ENCODE data around the gene ABCD4. TPM values are rescaled to one million over a fixed set of nuclear protein-coding genes. Genes with fewer than 3 reads are reported as not detected.

ABCD4 gene
- total and polyA plus RNA-seq, 2 donors (not counting 3 experiments of a cell fraction or from before 2014, with no cell fraction given) = 58.2 to 84.2 TPM

DNA sequence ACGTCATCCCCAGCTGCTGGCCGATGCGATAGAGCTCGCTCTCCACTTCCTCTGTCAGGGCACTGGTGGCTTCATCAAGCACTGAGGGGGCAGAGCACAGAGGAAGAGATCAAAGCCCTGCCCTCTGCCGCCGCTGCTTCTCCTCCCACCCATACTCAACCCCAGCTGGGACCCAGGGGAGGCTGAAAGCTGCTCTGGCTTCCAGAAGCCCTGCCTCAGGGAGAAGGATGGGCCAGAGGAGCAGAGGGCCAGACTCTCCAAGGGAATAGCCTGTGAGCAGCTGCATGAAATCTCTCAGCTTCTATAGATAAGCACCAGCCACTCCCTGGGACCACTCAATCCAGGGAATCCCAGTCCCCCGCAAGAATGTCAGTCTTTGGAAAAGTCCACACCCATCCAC is 16.0 kb downstream of the ABCD4 start:
- H3K79me2 ChIP-seq (ENCODE audit: control insufficient read depth, insufficient read depth, low read length) = no peaks in the 10 kb centered on the region
- TF ChIP-seq, protein P1, sequence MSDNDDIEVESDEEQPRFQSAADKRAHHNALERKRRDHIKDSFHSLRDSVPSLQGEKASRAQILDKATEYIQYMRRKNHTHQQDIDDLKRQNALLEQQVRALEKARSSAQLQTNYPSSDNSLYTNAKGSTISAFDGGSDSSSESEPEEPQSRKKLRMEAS (IDR thresholded peaks at IDR 0.05; ENCODE audit: insufficient read depth, insufficient read length) = no peak
- no peak for TF ChIP-seq MYC (IDR thresholded peaks at IDR 0.05; ENCODE audit: low read depth, low read length)
- no peak for TF ChIP-seq EZH2 (IDR thresholded peaks at IDR 0.05; ENCODE audit: borderline replicate concordance, low read depth, low read length, severe bottlenecking)
- TF ChIP-seq, protein P2, sequence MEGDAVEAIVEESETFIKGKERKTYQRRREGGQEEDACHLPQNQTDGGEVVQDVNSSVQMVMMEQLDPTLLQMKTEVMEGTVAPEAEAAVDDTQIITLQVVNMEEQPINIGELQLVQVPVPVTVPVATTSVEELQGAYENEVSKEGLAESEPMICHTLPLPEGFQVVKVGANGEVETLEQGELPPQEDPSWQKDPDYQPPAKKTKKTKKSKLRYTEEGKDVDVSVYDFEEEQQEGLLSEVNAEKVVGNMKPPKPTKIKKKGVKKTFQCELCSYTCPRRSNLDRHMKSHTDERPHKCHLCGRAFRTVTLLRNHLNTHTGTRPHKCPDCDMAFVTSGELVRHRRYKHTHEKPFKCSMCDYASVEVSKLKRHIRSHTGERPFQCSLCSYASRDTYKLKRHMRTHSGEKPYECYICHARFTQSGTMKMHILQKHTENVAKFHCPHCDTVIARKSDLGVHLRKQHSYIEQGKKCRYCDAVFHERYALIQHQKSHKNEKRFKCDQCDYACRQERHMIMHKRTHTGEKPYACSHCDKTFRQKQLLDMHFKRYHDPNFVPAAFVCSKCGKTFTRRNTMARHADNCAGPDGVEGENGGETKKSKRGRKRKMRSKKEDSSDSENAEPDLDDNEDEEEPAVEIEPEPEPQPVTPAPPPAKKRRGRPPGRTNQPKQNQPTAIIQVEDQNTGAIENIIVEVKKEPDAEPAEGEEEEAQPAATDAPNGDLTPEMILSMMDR (IDR thresholded peaks at IDR 0.05; ENCODE audit: extremely low read depth in 1 of 2, insufficient read depth in 1 of 2, low read depth in 1 of 2, low read length in 2 of 2) = no peak
- TF ChIP-seq GATA2 (IDR thresholded peaks at IDR 0.05; ENCODE audit: insufficient read depth, insufficient read length, low read depth, low read length) = no peak
- ChIA-PET POLR2A (no interaction called here), CTCF (interaction anchor here (1.1 to 2.3 kb wide), 3 partner anchors 9 to 28 kb away, joined by 3 to 8 read pairs (median 5); partner anchors contain the start of gene ABCD4)
- FAIRE-seq = no peak
- no TSS peak for BruUV-seq (replicated peaks)
- H3K4me2 ChIP-seq (ENCODE audit: insufficient read depth, low read length) = no peak overlapping the region
- H3K9ac ChIP-seq (replicated peaks; ENCODE audit: extremely low read depth, insufficient read depth, low read length) = no peak overlapping the region
- DNase-seq (ENCODE audit: low read depth, low spot score) = no peak
- no peaks in the 10 kb centered on the region for H4K20me1 ChIP-seq (replicated peaks; ENCODE audit: control insufficient read depth, extremely low read depth, insufficient read depth, low read length)
- no peaks in the 10 kb centered on the region for H3K9me1 ChIP-seq (replicated peaks; ENCODE audit: control insufficient read depth, extremely low read depth, insufficient read depth, low read length)
- no peak overlapping the region for H2AFZ ChIP-seq (ENCODE audit: low read depth, low read length)
- H3K27ac ChIP-seq (ENCODE audit: insufficient read depth, low read depth, low read length) = no peak overlapping the region
- H3K9me3 ChIP-seq (replicated peaks; ENCODE audit: control insufficient read depth, insufficient read depth, low read length) = no peaks in the 10 kb centered on the region
- intact Hi-C loops (cut with micrococcal nuclease) (no loop called here), dilution Hi-C loops (cut with MboI; ENCODE audit: extremely low pct_ligation_motif_present, low sequenced_read_pairs) (no loop called here)
- no peaks in the 10 kb centered on the region for H3K27me3 ChIP-seq (ENCODE audit: control insufficient read depth in 2 of 2, insufficient read depth in 2 of 2, low read length in 2 of 2)
- H3K4me3 ChIP-seq (replicated peaks in 1 of 3; ENCODE audit: insufficient read depth in 1 of 3, low read depth in 1 of 3, low read length in 3 of 3) = no peak overlapping the region
- peaks cover 14 to 49% of the 10 kb centered on the region in 2 experiments for H3K36me3 ChIP-seq (ENCODE audit: control insufficient read depth in 2 of 2, extremely low read depth in 1 of 2, insufficient read depth in 2 of 2, low read length in 2 of 2)
- H3K4me1 ChIP-seq (ENCODE audit: control insufficient read depth, extremely low read depth, insufficient read depth, low read length) = no peaks in the 10 kb centered on the region

DNA sequence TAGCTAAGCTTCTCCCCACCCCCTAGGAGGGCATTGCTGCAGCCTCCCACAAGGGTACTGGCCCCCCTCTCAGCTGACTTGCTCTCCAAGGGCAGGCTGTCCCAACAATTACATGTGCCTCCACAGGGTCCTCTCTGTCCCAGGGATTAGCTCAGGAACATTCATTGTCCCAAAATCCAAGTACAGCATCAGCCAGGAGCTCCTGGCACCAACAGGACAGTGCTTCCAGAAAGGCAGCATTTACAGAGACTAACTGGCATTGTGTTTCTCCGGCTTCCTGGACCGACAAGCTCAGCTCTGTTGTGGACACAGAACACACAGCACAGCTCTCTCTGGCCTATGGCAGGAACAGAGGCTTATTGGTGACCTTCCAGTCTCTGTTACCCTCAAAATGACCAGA is 21.7 kb downstream of the ABCD4 start:
- Histone ChIP-seq H3K27me3 (ENCODE audit: control insufficient read depth in 2 of 2, insufficient read depth in 2 of 2, low read length in 2 of 2) (no peaks in the 10 kb centered on the region), H3K79me2 (ENCODE audit: control insufficient read depth, insufficient read depth, low read length) (no peaks in the 10 kb centered on the region), H4K20me1 (replicated peaks; ENCODE audit: control insufficient read depth, extremely low read depth, insufficient read depth, low read length) (no peaks in the 10 kb centered on the region), H3K27ac (ENCODE audit: insufficient read depth, low read depth, low read length) (no peak overlapping the region), H3K4me3 (replicated peaks in 1 of 3; ENCODE audit: insufficient read depth in 1 of 3, low read depth in 1 of 3, low read length in 3 of 3) (no peak overlapping the region), H3K36me3 (ENCODE audit: control insufficient read depth in 2 of 2, extremely low read depth in 1 of 2, insufficient read depth in 2 of 2, low read length in 2 of 2) (peaks cover 6 to 14% of the 10 kb centered on the region in 2 experiments), H2AFZ (ENCODE audit: low read depth, low read length) (no peak overlapping the region), H3K4me2 (ENCODE audit: insufficient read depth, low read length) (no peak overlapping the region), H3K9ac (replicated peaks; ENCODE audit: extremely low read depth, insufficient read depth, low read length) (no peak overlapping the region), H3K9me3 (replicated peaks; ENCODE audit: control insufficient read depth, insufficient read depth, low read length) (no peaks in the 10 kb centered on the region), H3K4me1 (ENCODE audit: control insufficient read depth, extremely low read depth, insufficient read depth, low read length) (no peaks in the 10 kb centered on the region), H3K9me1 (replicated peaks; ENCODE audit: control insufficient read depth, extremely low read depth, insufficient read depth, low read length) (no peaks in the 10 kb centered on the region)
- TF ChIP-seq POLR2A (IDR thresholded peaks at IDR 0.05; ENCODE audit: low read depth, low read length) (no peak), MYC (IDR thresholded peaks at IDR 0.05; ENCODE audit: low read depth, low read length) (no peak), POLR2AphosphoS5 (IDR thresholded peaks at IDR 0.05; ENCODE audit: insufficient read depth, low read depth, low read length) (no peak), GATA2 (IDR thresholded peaks at IDR 0.05; ENCODE audit: insufficient read depth, insufficient read length, low read depth, low read length) (no peak), JUN (IDR thresholded peaks at IDR 0.05; ENCODE audit: borderline replicate concordance, insufficient read depth, insufficient read length, low read depth) (no peak), FOS (IDR thresholded peaks at IDR 0.05; ENCODE audit: borderline replicate concordance, insufficient read depth, low read length) (no peak), EZH2 (IDR thresholded peaks at IDR 0.05; ENCODE audit: borderline replicate concordance, low read depth, low read length, severe bottlenecking) (no peak)
- TF ChIP-seq, protein P2 (IDR thresholded peaks at IDR 0.05; ENCODE audit: extremely low read depth in 1 of 2, insufficient read depth in 1 of 2, low read depth in 1 of 2, low read length in 2 of 2) = no peak
- TF ChIP-seq, protein P1 (IDR thresholded peaks at IDR 0.05; ENCODE audit: insufficient read depth, insufficient read length) = no peak
- intact Hi-C loops (cut with micrococcal nuclease) = no loop called here
- BruUV-seq (replicated peaks) = no TSS peak
- FAIRE-seq = no peak
- no peak for DNase-seq (ENCODE audit: low read depth, low spot score)
- CTCF ChIA-PET = interaction anchor here (0.9 to 2.0 kb wide), 5 partner anchors 10 to 25 kb away, joined by 3 to 6 read pairs (median 4); no protein-coding TSS in a partner anchor
- POLR2A ChIA-PET = no interaction called here
- dilution Hi-C loops (cut with MboI; ENCODE audit: extremely low pct_ligation_motif_present, low sequenced_read_pairs) = no loop called here
